Retinal pigment epithelial cell (primary cell): ENCODE measurements around the gene AFF4.

Experiments used
- DNase-seq: peaks from one replicate; pipeline ENCODE4 v3.0.0-alpha.2; 2010; ENCODE audit warnings: low read depth
- H3K4me3 ChIP-seq: 2 replicates; pipeline ENCODE4 v1.5.1; 2011; ENCODE audit warnings: mild to moderate bottlenecking, low read length, control low read depth, moderate library complexity
- TF ChIP-seq, protein P1 (sequence below): conservative IDR thresholded peaks from 2 replicates; pipeline ENCODE4 v1.5.1; 2011; ENCODE audit warnings: low read depth, low read length, control low read depth, inconsistent platforms

AFF4 gene

DNA sequence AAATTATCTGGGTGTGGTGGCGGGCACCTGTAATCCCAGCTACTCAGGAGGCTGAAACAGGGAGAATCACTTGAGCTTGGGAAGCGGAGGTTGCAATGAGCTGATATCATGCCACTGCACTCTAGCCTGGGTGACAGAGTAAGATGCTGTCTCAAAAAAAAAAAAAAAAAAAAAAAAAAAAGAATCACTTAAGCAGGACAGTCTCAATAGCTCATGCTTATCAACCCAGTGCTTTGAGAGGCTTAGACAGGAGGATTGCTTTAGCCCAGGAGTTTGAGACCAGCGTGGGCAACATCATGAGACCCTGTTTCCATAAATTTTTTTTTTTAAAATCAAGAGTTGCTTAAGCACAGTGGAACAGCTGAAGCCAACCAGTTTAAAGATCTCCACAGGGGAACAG is 47.3 kb downstream of the AFF4 start:
- H3K4me3 ChIP-seq, result no peak overlapping the region
- DNase-seq, result no peak
- TF ChIP-seq, protein P1, sequence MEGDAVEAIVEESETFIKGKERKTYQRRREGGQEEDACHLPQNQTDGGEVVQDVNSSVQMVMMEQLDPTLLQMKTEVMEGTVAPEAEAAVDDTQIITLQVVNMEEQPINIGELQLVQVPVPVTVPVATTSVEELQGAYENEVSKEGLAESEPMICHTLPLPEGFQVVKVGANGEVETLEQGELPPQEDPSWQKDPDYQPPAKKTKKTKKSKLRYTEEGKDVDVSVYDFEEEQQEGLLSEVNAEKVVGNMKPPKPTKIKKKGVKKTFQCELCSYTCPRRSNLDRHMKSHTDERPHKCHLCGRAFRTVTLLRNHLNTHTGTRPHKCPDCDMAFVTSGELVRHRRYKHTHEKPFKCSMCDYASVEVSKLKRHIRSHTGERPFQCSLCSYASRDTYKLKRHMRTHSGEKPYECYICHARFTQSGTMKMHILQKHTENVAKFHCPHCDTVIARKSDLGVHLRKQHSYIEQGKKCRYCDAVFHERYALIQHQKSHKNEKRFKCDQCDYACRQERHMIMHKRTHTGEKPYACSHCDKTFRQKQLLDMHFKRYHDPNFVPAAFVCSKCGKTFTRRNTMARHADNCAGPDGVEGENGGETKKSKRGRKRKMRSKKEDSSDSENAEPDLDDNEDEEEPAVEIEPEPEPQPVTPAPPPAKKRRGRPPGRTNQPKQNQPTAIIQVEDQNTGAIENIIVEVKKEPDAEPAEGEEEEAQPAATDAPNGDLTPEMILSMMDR, result no peak

DNA sequence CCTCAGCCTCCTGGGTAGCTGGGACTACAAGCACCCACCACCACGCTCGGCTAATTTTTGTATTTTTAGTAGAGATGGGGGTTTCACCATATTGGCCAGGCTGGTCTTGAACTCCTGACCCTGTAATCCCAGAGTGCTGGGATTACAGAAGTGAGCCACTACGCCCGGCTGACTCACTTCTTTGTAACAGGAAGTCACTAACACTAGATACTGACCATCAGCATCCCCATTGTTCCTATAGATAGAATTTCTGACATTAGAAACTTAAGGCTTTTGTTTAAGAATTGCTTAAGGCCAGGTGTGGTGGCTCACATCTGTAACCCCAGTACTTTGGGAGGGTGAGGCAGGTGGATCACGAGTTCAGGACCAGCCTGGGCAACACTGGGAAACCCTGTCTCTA is 47.8 kb downstream of the AFF4 start:
- TF ChIP-seq, protein P1, result no peak
- H3K4me3 ChIP-seq, result no peak overlapping the region
- DNase-seq, result no peak

DNA sequence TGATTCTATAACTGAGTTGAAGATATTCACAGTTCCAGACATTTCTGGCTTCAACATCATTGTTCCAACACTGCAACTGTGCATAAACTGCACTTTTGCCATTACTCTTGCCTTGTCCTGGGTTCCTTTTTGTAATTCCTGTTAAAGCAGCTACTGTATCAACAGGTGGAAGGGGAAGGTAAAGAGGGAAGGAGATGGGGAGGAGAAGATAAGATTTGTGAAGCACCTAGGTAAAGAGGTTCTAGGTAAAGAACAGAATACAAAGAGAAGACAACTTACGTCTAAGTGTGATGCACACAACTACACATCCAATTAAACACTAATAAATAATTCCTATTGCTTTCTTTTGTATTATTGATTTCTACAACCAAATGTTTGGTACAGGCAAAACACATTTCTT is 53.7 kb downstream of the AFF4 start:
- no peak for DNase-seq
- no peak overlapping the region for H3K4me3 ChIP-seq
- TF ChIP-seq, protein P1, result no peak

DNA sequence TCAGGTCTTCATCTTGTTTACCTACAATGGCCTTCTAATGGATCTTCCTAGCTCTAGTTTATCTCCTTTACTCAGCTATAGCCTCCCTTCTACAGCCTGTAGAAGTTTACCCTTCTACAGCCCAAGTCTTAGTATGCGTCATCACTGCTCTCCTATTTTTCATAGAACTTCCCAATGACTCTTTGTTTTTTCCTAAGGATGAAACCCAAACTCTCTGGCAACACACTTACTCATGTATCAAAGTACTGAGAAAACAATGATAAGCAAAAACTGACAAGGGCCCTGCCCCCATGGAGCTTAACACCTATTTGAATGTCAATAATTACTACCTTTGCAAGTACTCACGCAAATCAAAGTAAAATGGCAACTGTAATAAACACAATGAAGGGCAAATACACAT is 56.3 kb downstream of the AFF4 start:
- DNase-seq, result no peak
- H3K4me3 ChIP-seq, result no peak overlapping the region

DNA sequence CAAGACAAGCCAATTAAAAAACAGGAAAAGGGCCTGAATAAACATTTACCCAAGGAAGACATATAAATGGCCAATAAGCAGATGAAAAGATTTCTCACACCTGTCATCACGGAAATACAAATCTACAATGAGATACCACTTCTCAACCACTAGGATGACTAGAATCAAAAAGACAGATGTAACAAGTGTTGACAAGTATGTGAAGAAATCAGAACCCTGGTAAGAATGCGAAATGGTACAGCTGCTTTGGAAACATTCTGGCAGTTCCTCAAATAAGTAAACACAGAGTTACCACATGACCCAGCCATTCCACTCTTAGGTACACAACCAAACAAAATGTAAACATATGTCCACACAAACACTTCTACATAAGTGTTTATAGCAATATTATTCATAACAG is 57.5 kb downstream of the AFF4 start:
- no peak for DNase-seq
- H3K4me3 ChIP-seq, result no peak overlapping the region

More for the DNA sequence above, 56.3 kb downstream of the AFF4 start:
- TF ChIP-seq, protein P1, result no peak

DNA sequence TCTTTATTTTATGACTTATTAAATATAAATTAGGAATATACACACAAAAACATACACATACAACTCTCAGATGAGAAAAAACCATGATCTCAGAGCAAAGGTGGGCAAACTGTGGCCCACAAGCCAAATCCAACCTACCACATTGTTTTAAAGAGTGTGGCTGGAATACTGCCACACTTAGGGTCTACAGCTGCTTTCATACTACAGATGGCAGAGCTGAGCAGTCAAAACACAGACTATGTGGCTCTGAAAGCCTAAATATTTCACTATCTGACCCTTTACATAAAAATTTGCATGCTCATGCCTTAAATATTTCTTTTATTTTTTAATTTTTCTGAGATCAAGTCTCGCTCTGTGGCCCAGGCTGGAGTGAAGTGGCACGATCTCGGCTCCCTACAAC is 61.7 kb downstream of the AFF4 start:
- no peak for DNase-seq
- TF ChIP-seq, protein P1, result no peak

More for the DNA sequence above, 57.5 kb downstream of the AFF4 start:
- TF ChIP-seq, protein P1, result no peak

DNA sequence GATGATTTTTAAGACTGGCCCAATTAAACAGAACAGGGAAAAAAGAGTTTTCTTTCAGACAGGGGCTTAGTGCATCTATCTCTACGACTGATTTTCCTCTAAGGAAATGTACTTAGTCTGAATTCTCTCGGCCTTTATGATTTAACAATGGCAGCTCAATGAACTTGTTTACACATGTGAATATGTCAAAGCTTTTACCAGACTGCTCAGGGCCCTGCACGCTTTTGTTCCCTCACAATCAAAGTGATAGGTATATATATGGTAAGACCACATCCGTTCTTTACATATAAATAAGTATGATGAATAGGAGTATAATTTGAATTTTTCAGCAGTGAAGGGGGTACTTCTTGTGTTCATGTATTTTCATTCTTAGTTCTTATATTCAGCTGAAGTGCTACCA is 62.4 kb downstream of the AFF4 start:
- TF ChIP-seq, protein P1, result no peak
- no peak for DNase-seq
- H3K4me3 ChIP-seq, result no peak overlapping the region

More for the DNA sequence above, 61.7 kb downstream of the AFF4 start:
- no peak overlapping the region for H3K4me3 ChIP-seq
